GM18498 (cell line): ENCODE results near the gene THBD.

Experiments used
- ATAC-seq: cut with Tn5 transposase; IDR thresholded peaks from one replicate; pipeline ENCODE4 v1.9.1; 2021; ENCODE audit warnings: mild to moderate bottlenecking, moderate library complexity; ENCODE audit not compliant: unreplicated experiment

Gene THBD

DNA sequence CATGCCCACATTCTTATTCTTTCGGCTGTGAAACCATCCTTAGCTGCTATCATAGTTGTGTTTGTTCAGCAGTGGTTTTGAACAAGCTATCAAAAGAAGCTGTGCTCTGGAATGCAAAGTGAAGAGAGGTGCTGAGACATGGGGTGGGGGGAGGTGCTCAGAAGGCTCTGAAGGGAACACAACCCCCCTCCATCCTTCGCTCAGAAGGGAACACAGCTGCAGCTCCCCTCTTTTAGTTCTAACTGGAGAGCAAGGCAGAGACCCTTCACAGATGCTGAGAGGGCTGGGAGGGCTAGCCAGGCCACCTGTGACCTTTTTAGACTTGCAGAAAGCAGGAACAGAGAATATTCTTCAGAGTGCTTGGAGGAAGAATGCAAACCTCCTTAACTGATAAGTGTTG is 32.0 kb downstream of the THBD start:
- no peak for ATAC-seq

- no peak for ATAC-seq
Measured at GRCh38 chr20:23013429-23013828, 36.0 kb downstream of the THBD start.

- ATAC-seq: no peak
Measured at GRCh38 chr20:23011008-23011721, 38.3 kb downstream of the THBD start.

- no peak for ATAC-seq
Measured at GRCh38 chr20:23010096-23010495, 39.4 kb downstream of the THBD start.

- ATAC-seq: no peak
Measured at GRCh38 chr20:23009636-23010035, 39.8 kb downstream of the THBD start.

DNA sequence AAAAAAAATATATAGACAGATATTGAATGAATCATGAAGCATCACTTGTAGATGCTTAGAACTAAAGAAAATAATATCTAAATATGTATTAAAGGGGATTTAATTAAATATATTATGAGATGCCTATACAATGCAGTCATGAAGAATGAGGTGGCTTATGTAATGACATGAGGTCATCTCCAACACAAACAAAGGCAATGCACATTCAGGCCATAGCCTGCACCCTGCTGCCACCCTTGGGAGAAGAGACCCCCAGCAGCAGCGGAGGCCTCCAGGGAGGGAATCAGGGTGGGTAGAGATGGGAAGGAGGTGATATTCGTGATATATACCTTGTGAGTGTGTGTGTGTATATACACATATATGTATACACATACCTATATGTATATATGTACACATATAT is 40.8 kb downstream of the THBD start:
- no peak for ATAC-seq

DNA sequence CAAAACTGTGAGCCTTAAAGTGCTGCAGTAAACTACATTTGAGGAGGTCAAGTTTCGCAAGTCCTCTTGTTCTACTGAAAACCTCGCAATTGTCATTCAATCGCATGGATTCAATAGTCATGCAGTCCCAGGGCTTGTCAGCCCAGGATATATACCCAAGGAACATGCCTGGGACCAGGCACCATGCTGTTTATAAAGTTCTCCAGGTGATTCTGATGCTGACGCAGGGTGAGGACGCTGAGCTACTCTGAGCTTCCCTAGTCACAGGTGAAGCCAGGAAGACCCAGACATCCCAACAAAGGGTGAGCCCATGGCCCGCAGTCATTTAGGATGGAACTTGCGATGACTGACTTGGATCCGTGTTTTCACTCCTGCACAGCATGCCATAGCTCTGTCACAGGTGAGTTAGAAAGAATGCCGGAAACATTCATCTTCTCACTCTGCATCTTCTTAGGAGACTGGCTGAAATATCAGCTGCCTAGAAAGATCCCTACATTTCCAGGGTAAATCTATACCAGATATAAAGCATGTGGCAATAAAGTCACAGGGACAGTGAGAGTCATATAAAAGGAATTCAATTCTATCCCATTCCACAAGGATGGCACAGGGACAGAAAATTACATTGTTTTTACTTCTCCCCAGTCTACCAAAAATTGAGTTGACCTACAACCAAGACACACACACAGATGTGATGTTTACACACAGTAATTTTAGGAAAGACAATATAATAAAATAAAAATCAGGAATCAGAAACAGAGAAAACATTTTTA is 41.4 kb downstream of the THBD start:
- ATAC-seq: no peak

- ATAC-seq: no peak
Measured at GRCh38 chr20:23007462-23007861, 42.0 kb downstream of the THBD start.

DNA sequence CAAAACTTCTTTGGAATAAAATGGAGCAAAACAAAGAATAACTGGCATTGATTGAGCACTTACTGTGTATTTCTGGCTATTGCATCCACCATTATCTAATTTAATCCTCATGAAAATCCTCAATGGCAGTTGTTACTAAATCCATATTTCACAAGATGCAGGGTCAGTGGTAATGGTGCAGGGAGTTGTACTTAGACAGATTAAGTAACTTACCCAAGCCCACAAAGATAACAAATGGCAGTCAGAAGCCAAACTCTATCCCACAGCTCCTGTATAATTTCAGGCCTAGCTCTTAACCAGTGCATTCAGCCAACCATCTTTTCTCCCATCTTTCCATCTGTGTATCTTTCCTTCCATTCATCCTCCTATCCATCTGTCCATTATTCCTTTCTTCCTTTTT is 43.7 kb downstream of the THBD start:
- ATAC-seq: no peak

- no peak for ATAC-seq
Measured at GRCh38 chr20:23003881-23004460, 45.5 kb downstream of the THBD start.

DNA sequence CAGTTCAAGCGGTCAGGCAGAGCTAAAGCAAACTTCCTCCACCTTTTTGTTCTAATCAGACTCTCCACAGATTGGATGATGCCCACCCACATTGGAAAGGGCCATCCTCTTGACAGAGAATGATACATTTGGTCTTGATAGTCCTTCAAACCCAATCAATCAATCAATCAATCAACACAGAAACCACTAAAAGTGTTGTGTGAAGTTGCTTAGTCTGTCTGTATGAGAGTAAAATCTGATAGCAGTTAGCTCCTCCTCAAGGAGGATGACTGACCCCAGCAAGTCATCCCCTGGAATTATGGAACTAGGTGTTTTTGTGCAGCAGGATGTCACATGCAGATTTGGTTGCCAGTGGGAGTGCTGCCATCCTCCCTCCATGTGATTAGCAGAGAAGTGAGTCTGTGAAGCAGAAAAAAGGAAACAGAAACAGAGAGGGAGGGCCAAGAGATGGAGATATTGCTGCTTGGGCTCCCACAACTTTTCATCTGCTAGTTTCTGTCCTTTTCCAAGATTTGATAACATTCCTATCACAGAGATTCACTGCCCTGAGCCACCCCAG is 46.3 kb downstream of the THBD start:
- no peak for ATAC-seq

- ATAC-seq: no peak
Measured at GRCh38 chr20:23002276-23002675, 47.2 kb downstream of the THBD start.

DNA sequence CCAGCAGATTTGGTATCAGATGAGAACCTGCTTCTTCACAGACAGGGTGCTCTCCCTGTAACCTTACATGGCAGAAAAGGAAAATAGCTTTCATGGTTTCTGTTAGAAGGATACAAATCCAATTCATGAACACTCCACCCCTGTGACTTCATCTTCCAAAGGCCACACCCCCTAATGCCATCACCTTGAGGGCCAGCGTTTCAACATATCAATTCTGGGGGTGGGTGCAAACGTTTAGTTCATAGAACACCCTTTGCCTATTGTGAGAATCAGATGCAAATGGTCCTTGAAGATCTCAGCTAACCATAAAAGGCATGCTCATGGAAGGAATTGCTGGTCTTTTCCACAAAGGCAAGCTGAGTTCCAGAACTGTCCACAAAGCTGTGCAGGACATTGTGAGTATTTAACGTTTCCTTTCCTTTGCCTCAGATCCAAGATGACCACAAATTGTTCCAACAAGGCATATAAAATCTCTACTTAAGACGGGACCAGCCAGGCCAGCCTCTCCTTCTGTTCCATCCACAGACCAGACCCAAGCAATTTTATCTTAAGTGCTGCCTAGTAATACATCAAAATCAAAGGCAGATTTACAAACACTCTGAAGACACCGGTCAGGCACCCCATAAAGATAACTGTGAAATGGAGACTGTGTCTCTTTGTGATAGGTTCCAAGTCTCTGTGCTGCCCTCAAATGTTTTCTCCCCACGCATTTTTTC is 49.1 kb downstream of the THBD start:
- no peak for ATAC-seq

GRCh38 chr20:22999756-23000155 is 49.7 kb downstream of the THBD start:
- ATAC-seq: no peak

- no peak for ATAC-seq
Measured at GRCh38 chr20:22998476-22998875, 51.0 kb downstream of the THBD start.

- no peak for ATAC-seq
Measured at GRCh38 chr20:22995923-22996322, 53.5 kb downstream of the THBD start.
